ENCODE results near the gene PANX3.

DNA sequence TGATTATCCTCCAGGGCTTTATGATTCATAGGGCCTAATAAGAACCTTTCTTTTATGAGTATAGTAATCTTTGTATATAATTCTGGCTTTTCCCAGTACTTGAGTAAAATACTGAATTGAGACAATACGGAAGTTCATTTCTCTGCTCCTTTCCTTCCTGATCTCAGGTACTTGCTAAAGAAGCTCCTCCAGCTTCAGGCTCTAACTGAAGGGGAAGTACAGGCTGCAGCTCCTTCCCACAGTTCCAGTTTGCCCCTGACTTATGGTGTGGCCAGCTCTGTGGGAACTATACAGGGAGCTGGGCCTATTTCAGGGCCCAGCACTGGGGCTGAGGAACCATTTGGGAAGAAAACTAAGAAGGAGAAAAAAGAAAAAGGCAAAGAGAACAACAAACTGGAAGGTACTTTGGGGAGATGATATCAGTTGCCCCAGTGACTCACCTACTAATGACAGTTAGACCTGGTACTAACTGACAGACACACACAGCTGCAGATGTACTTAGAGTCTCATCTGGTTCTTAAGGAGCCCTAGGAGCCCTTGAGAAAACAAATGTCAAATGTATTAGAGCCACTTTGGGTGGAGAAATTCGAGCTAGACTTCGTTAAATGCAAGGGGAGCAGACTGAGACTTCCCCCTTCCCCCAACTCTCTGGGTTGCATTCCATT, 14.4 kb downstream of the PANX3 start:
- TF ChIP-seq GATA2 (IDR thresholded peaks at IDR 0.05; ENCODE audit: low read depth, low read length) (no peak), GATA3 (IDR thresholded peaks at IDR 0.05; ENCODE audit: low read depth, low read length) (no peak)
